IMR-90 (cell line): Measurements from ENCODE around the gene ZNF202. TPM values are rescaled to one million over a fixed set of nuclear protein-coding genes. Genes with fewer than 3 reads are reported as not detected.

Source experiments
- ATAC-seq: fragments of 200-7000 bp; cut with Tn5 transposase; 2 replicates; pipeline ENCODE4 v1.9.1; 2020; ENCODE audit warnings: low read depth, mild to moderate bottlenecking, moderate library complexity
- BruUV-seq: library from RNA; stranded (reverse); fragments of 400-500 nt; replicated peaks from 2 replicates; lab custom pipeline; 2021; lab: Mats Ljungman, UMichigan
- CTCF ChIA-PET: fragments of 300-600 bp; formaldehyde crosslinking; extraction: SDS; loops from one replicate; lab custom pipeline; 2021; ENCODE audit warnings: antibody characterized with exemption; lab: Yijun Ruan, JAX
- POLR2A ChIA-PET: fragments of 300-600 bp; sonication (Branson Sonifier 250); formaldehyde crosslinking; loops from one replicate; lab custom pipeline; 2022; ENCODE audit warnings: antibody characterized with exemption; ENCODE audit not compliant: unreplicated experiment; lab: Charles Lee
- DNase-seq: peaks from one replicate; pipeline ENCODE4 v3.0.0; 2013
- H2AFZ ChIP-seq: replicated peaks from 2 replicates; pipeline ENCODE3; 2013; ENCODE audit warnings: low read length, mild to moderate bottlenecking; ENCODE audit not compliant: poor library complexity
- H2AK5ac ChIP-seq: 2 replicates; pipeline ENCODE4 v1.6.1; 2013; ENCODE audit warnings: low read depth, low read length, inconsistent platforms
- H2AK9ac ChIP-seq: replicated peaks from 2 replicates; pipeline ENCODE3; 2013; ENCODE audit warnings: mild to moderate bottlenecking, low read depth, low read length, moderate library complexity; ENCODE audit not compliant: poor library complexity
- H2BK120ac ChIP-seq: 2 replicates; pipeline ENCODE4 v1.6.1; 2013; ENCODE audit warnings: low read depth, low read length, inconsistent platforms
- H2BK15ac ChIP-seq: 3 replicates; pipeline ENCODE4 v1.6.1; 2013; ENCODE audit warnings: low read depth, low read length, inconsistent platforms
- H2BK20ac ChIP-seq: 2 replicates; pipeline ENCODE4 v1.6.1; 2013; ENCODE audit warnings: low read depth, mild to moderate bottlenecking, inconsistent platforms, low read length, moderate library complexity
- H2BK5ac ChIP-seq: 2 replicates; pipeline ENCODE4 v1.6.1; 2013; ENCODE audit warnings: mild to moderate bottlenecking, low read depth, low read length, inconsistent platforms; ENCODE audit not compliant: poor library complexity, severe bottlenecking
- H3K14ac ChIP-seq: replicated peaks from 2 replicates; pipeline ENCODE4 v1.6.1; 2013; ENCODE audit warnings: low read depth, low read length, inconsistent platforms
- H3K18ac ChIP-seq: 2 replicates; pipeline ENCODE4 v1.6.1; 2013; ENCODE audit warnings: low read depth, low read length, control low read depth
- H3K23ac ChIP-seq: 2 replicates; pipeline ENCODE4 v1.6.1; 2013; ENCODE audit warnings: low read depth, low read length, inconsistent platforms
- H3K27ac ChIP-seq: 2 replicates; pipeline ENCODE4 v1.5.1; 2013; ENCODE audit warnings: mild to moderate bottlenecking, control low read depth, low read length; ENCODE audit not compliant: insufficient read depth
- H3K27me3 ChIP-seq: 2 replicates; pipeline ENCODE4 v1.6.1; 2013; ENCODE audit warnings: low read length; ENCODE audit not compliant: control insufficient read depth, insufficient read depth
- H3K36me3 ChIP-seq: 2 replicates; pipeline ENCODE4 v1.6.1; 2013; ENCODE audit warnings: low read length, mixed read lengths; ENCODE audit not compliant: control insufficient read depth, insufficient read depth
- H3K4ac ChIP-seq: 2 replicates; pipeline ENCODE4 v1.6.1; 2013; ENCODE audit warnings: low read depth, low read length, inconsistent platforms
- H3K4me1 ChIP-seq: 2 replicates; pipeline ENCODE4 v1.6.1; 2013; ENCODE audit warnings: low read length, mixed read lengths; ENCODE audit not compliant: control insufficient read depth, insufficient read depth
- H3K4me2 ChIP-seq: 2 replicates; pipeline ENCODE4 v1.6.1; 2013; ENCODE audit warnings: low read depth, mild to moderate bottlenecking, control low read depth, low read length, moderate library complexity
- H3K4me3 ChIP-seq: 2 replicates; pipeline ENCODE4 v1.5.1; 2013; ENCODE audit warnings: low read depth, mild to moderate bottlenecking, control low read depth, low read length, moderate library complexity; ENCODE audit not compliant: insufficient read depth
- H3K56ac ChIP-seq: 2 replicates; pipeline ENCODE4 v1.6.1; 2013; ENCODE audit warnings: low read length, inconsistent platforms; ENCODE audit not compliant: insufficient read depth; ENCODE audit errors: extremely low read depth
- H3K79me1 ChIP-seq, 2 experiments: 2 replicates each; pipeline ENCODE4 v1.6.1; 2013; ENCODE audit warnings: low read length in 2 of 2, inconsistent platforms in 1 of 2, low read depth in 1 of 2
- H3K9ac ChIP-seq: 2 replicates; pipeline ENCODE4 v1.6.1; 2013; ENCODE audit warnings: low read depth, low read length, control low read depth
- H3K9me1 ChIP-seq: 2 replicates; pipeline ENCODE4 v1.6.1; 2013; ENCODE audit warnings: low read length, inconsistent platforms; ENCODE audit not compliant: insufficient read depth
- H3K9me3 ChIP-seq: 2 replicates; pipeline ENCODE4 v1.6.1; 2013; ENCODE audit warnings: low read length; ENCODE audit not compliant: control insufficient read depth, insufficient read depth
- H4K20me1 ChIP-seq: 2 replicates; pipeline ENCODE4 v1.6.1; 2013; ENCODE audit warnings: low read length, inconsistent platforms; ENCODE audit not compliant: insufficient read depth
- H4K5ac ChIP-seq: 2 replicates; pipeline ENCODE4 v1.6.1; 2013; ENCODE audit warnings: mild to moderate bottlenecking, low read depth, low read length, control low read depth
- H4K8ac ChIP-seq, 2 experiments: 2 replicates each; pipeline ENCODE4 v1.6.1; 2013; ENCODE audit warnings: low read depth in 2 of 2, low read length in 2 of 2, control low read depth in 1 of 2, inconsistent platforms in 1 of 2
- H4K91ac ChIP-seq: 2 replicates; pipeline ENCODE4 v1.6.1; 2013; ENCODE audit warnings: low read depth, low read length, inconsistent platforms; ENCODE audit not compliant: insufficient read depth
- BHLHE40 ChIP-seq: fragments of 150-350 bp; IDR thresholded peaks from 2 replicates; pipeline ENCODE4 v1.6.1; 2016; ENCODE audit warnings: mild to moderate bottlenecking, low read depth, low read length
- CEBPB ChIP-seq: IDR thresholded peaks from 2 replicates; pipeline ENCODE4 v1.6.1; 2012; ENCODE audit warnings: low read depth, low read length, improper control_type of control experiment
- ELK1 ChIP-seq: fragments of 150-350 bp; IDR thresholded peaks from 2 replicates; pipeline ENCODE4 v1.6.1; 2016; ENCODE audit warnings: low read depth, mild to moderate bottlenecking, low read length, moderate library complexity, borderline replicate concordance
- MAFK ChIP-seq: IDR thresholded peaks from 2 replicates; pipeline ENCODE4 v1.6.1; 2012; ENCODE audit warnings: low read depth, low read length, improper control_type of control experiment
- MXI1 ChIP-seq: IDR thresholded peaks from 2 replicates; pipeline ENCODE4 v1.6.1; 2012; ENCODE audit warnings: low read depth, mild to moderate bottlenecking, low read length, moderate library complexity, borderline replicate concordance
- NFE2L2 ChIP-seq: fragments of 150-350 bp; IDR thresholded peaks from 2 replicates; pipeline ENCODE4 v1.6.1; 2016; ENCODE audit warnings: low read depth, mild to moderate bottlenecking, low read length
- RAD21 ChIP-seq: IDR thresholded peaks from 2 replicates; pipeline ENCODE4 v1.6.1; 2012; ENCODE audit warnings: low read length, improper control_type of control experiment
- RCOR1 ChIP-seq: IDR thresholded peaks from 2 replicates; pipeline ENCODE4 v1.6.1; 2012; ENCODE audit warnings: mild to moderate bottlenecking, low read length, improper control_type of control experiment; ENCODE audit not compliant: insufficient replicate concordance
- RFX5 ChIP-seq: IDR thresholded peaks from 2 replicates; pipeline ENCODE4 v1.8.0; 2012; ENCODE audit warnings: low read depth, mild to moderate bottlenecking, low read length, moderate library complexity
- WGBS, 2 experiments: methylation state at CpG; one replicate each; pipeline versions ENCODE4 v1.1.5 to v1.1.7; 2013; ENCODE audit warnings: missing lambda C conversion rate in 2 of 2; ENCODE audit not compliant: insufficient read length in 1 of 2; ENCODE audit errors: extremely low coverage in 2 of 2; 5-methylcytosine and 5-hydroxymethylcytosine counted together
- dilution Hi-C: fragments of 300-500 bp; cut with HindIII; formaldehyde crosslinking; loops from one replicate; pipeline ENCODE4 v1.14.3; 2018; ENCODE audit warnings: low sequenced_read_pairs; ENCODE audit not compliant: unreplicated experiment
- in situ Hi-C: fragments of 300-500 bp; cut with MboI; formaldehyde crosslinking; loops from 3 replicates; pipeline ENCODE4 v1.14.3; 2019; ENCODE audit warnings: low sequenced_read_pairs, inconsistent platforms, mixed read lengths
- intact Hi-C: fragments of 100-400 bp; cut with micrococcal nuclease; formaldehyde crosslinking; loops from 2 replicates; pipeline ENCODE4 v1.10.0; 2022
- polyA plus RNA-seq, 3 experiments: library from polyadenylated mRNA; depleted of rRNA; stranded (reverse); fragments of >200 nt; gene quantifications; 2 replicates each; pipeline ENCODE4 v1.2.3, GENCODE V29; 2012; ENCODE audit warnings: low replicate concordance in 1 of 3
- total RNA-seq: library from RNA; depleted of rRNA; stranded (reverse); fragments of >200 nt; gene quantifications from 2 replicates; pipeline ENCODE4 v1.2.3, GENCODE V29; 2012

Gene ZNF202
- total and polyA plus RNA-seq, 2 of the 4 experiments (the other 2 are of a cell fraction): 7.7 to 8.2 TPM

DNA sequence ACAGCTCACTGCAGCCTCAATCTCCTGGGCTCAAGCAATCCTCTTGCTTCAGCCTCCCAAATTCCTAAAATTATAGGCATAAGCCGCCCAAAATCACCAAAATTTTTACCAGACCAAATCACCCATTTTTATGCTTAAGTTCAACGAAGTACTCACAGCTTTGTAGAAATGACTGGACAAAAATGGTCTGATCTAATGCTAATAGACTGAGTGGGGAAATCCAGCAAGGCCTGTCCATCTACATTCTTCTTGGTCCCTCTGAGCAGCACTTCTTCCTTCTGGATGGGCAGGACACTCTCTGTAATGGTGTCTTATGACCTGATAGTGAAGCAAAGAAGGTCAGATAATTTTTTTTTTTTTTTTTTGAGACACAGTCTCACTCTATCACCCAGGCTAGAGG, 31.6 kb upstream of the ZNF202 start:
- no peak overlapping the region for H3K56ac ChIP-seq
- WGBS, 2 experiments: no CpG with 5 or more reads among the region's 2 CpGs
- no peaks in the 10 kb centered on the region for H3K36me3 ChIP-seq
- no peak overlapping the region for H3K27ac ChIP-seq
- H3K9me1 ChIP-seq: no peaks in the 10 kb centered on the region
- no peak overlapping the region for H4K8ac ChIP-seq
- no peak overlapping the region for H4K5ac ChIP-seq
- H3K4me1 ChIP-seq: no peaks in the 10 kb centered on the region
- H3K4me2 ChIP-seq: no peak overlapping the region
- no peak overlapping the region for H3K14ac ChIP-seq
- no peaks in the 10 kb centered on the region for H4K20me1 ChIP-seq
- TF ChIP-seq CEBPB (no peak), RAD21 (no peak), ELK1 (no peak), BHLHE40 (no peak), RCOR1 (no peak), MXI1 (no peak), NFE2L2 (no peak), RFX5 (no peak), MAFK (no peak)
- ATAC-seq (no peak), DNase-seq (no peak)
- no peaks in the 10 kb centered on the region for H3K27me3 ChIP-seq
- H2BK20ac ChIP-seq: no peak overlapping the region
- ChIA-PET CTCF (no interaction called here), POLR2A (no interaction called here)
- no peak overlapping the region for H2AFZ ChIP-seq
- H2BK5ac ChIP-seq: no peak overlapping the region
- intact Hi-C loops: no loop called here
- H3K18ac ChIP-seq: no peak overlapping the region
- H2BK120ac ChIP-seq: no peak overlapping the region
- dilution Hi-C loops: no loop called here
- H3K79me1 ChIP-seq: no peaks in the 10 kb centered on the region
- H3K23ac ChIP-seq: no peak overlapping the region
- H4K91ac ChIP-seq: no peak overlapping the region
- no peak overlapping the region for H2AK9ac ChIP-seq
- in situ Hi-C loops: no loop called here
- no TSS peak for BruUV-seq
- H3K9me3 ChIP-seq: no peaks in the 10 kb centered on the region
- H2BK15ac ChIP-seq: no peak overlapping the region
- no peak overlapping the region for H3K4ac ChIP-seq
- no peak overlapping the region for H3K9ac ChIP-seq
- H2AK5ac ChIP-seq: no peak overlapping the region
- H3K4me3 ChIP-seq: no peak overlapping the region
